GM23338 (cell line): ENCODE results near the gene CCDC106. TPM values are rescaled to one million over a fixed set of nuclear protein-coding genes. Genes with fewer than 3 reads are reported as not detected.

Experiments used
- ATAC-seq: fragments of 200-7000 bp; cut with Tn5 transposase; 3 replicates; pipeline ENCODE4 v1.9.1; 2020
- DNase-seq: peaks from one replicate; pipeline ENCODE4 v3.0.0-alpha.2; 2015; ENCODE audit warnings: low spot score
- H2AFZ ChIP-seq: fragments of 200-600 bp; sonication (generic); 2 replicates; pipeline ENCODE4 v1.8.0; 2016; ENCODE audit warnings: antibody characterized with exemption, mild to moderate bottlenecking, moderate library complexity
- H3F3A ChIP-seq: fragments of 200-600 bp; sonication (generic); replicated peaks from 2 replicates; pipeline ENCODE4 v1.8.0; 2017; ENCODE audit warnings: antibody characterized with exemption, mixed run types, low read depth
- H3K27ac ChIP-seq: fragments of 200-600 bp; sonication (generic); 2 replicates; pipeline ENCODE4 v1.6.1; 2016; ENCODE audit warnings: low read depth
- H3K27me3 ChIP-seq: fragments of 200-600 bp; sonication (generic); 2 replicates; pipeline ENCODE4 v1.8.0; 2016; ENCODE audit warnings: mild to moderate bottlenecking, mixed run types, moderate library complexity; ENCODE audit not compliant: insufficient read depth
- H3K36me3 ChIP-seq: fragments of 200-600 bp; sonication (generic); 2 replicates; pipeline ENCODE4 v1.8.0; 2016; ENCODE audit warnings: mild to moderate bottlenecking; ENCODE audit not compliant: insufficient read depth
- H3K4me1 ChIP-seq: fragments of 200-600 bp; sonication (generic); 2 replicates; pipeline ENCODE4 v1.8.0; 2016; ENCODE audit warnings: mild to moderate bottlenecking, moderate library complexity; ENCODE audit not compliant: insufficient read depth
- H3K4me2 ChIP-seq: fragments of 200-600 bp; sonication (generic); 2 replicates; pipeline ENCODE4 v1.7.1; 2017; ENCODE audit warnings: mixed run types
- H3K4me3 ChIP-seq: fragments of 200-600 bp; sonication (generic); 2 replicates; pipeline ENCODE4 v1.6.1; 2016; ENCODE audit warnings: mixed run types
- H3K79me2 ChIP-seq: fragments of 200-600 bp; sonication (generic); replicated peaks from 2 replicates; pipeline ENCODE4 v1.8.0; 2017; ENCODE audit warnings: mild to moderate bottlenecking; ENCODE audit not compliant: insufficient read depth
- H3K9me2 ChIP-seq: fragments of 200-600 bp; sonication (generic); 2 replicates; pipeline ENCODE4 v1.8.0; 2017; ENCODE audit not compliant: insufficient read depth
- H4K20me1 ChIP-seq: fragments of 200-600 bp; sonication (generic); replicated peaks from 2 replicates; pipeline ENCODE4 v1.8.0; 2017; ENCODE audit warnings: mild to moderate bottlenecking; ENCODE audit not compliant: insufficient read depth
- H3K27ac Mint-ChIP-seq: 2 replicates; pipeline ENCODE4 v1.8.0; 2020; ENCODE audit warnings: inconsistent platforms, mild to moderate bottlenecking, moderate library complexity, mixed read lengths
- H3K27me3 Mint-ChIP-seq: 3 replicates; pipeline ENCODE4 v1.8.0; 2022; ENCODE audit warnings: low read depth, mild to moderate bottlenecking, moderate library complexity, mixed read lengths, inconsistent platforms; ENCODE audit not compliant: insufficient read depth, poor library complexity
- H3K36me3 Mint-ChIP-seq: 3 replicates; pipeline ENCODE4 v1.8.0; 2021; ENCODE audit warnings: low read depth, mild to moderate bottlenecking, inconsistent platforms, moderate library complexity, mixed read lengths
- H3K4me1 Mint-ChIP-seq: 3 replicates; pipeline ENCODE4 v1.8.0; 2020; ENCODE audit warnings: mild to moderate bottlenecking, inconsistent platforms, mixed read lengths
- H3K4me3 Mint-ChIP-seq: 3 replicates; pipeline ENCODE4 v1.8.0; 2021; ENCODE audit warnings: moderate library complexity, mild to moderate bottlenecking, inconsistent platforms, mixed read lengths
- H3K9me3 Mint-ChIP-seq: 3 replicates; pipeline ENCODE4 v1.8.0; 2020; ENCODE audit warnings: moderate library complexity, mild to moderate bottlenecking, inconsistent platforms, mixed read lengths
- CREB1 ChIP-seq: fragments of 250-450 bp; sonication (Bioruptor Pico); IDR thresholded peaks from 2 replicates; pipeline ENCODE4 v1.5.0; 2020; ENCODE audit warnings: low read depth, mild to moderate bottlenecking, moderate library complexity
- EZH2 ChIP-seq: fragments of 200-600 bp; sonication (generic); IDR thresholded peaks from one replicate; pipeline ENCODE4 v1.8.0; 2017; ENCODE audit warnings: antibody characterized with exemption, mild to moderate bottlenecking, low read depth; ENCODE audit not compliant: unreplicated experiment
- EZH2phosphoT487 ChIP-seq: fragments of 200-600 bp; sonication (generic); IDR thresholded peaks from one replicate; pipeline ENCODE4 v1.8.1; 2018; ENCODE audit warnings: antibody characterized with exemption; ENCODE audit not compliant: unreplicated experiment
- JUNB ChIP-seq: IDR thresholded peaks from one replicate; pipeline ENCODE4 v1.6.1; 2016; ENCODE audit warnings: antibody characterized with exemption; ENCODE audit not compliant: unreplicated experiment
- NANOG ChIP-seq: IDR thresholded peaks from 2 replicates; pipeline ENCODE4 v1.6.1; 2016; ENCODE audit warnings: antibody characterized with exemption, borderline replicate concordance
- POLR2AphosphoS5 ChIP-seq: IDR thresholded peaks from 2 replicates; pipeline ENCODE4 v1.6.1; 2016; ENCODE audit warnings: antibody characterized with exemption, low read depth
- REST ChIP-seq: IDR thresholded peaks from one replicate; pipeline ENCODE4 v1.6.1; 2018; ENCODE audit warnings: antibody characterized with exemption; ENCODE audit not compliant: unreplicated experiment
- STAT1 ChIP-seq: IDR thresholded peaks from one replicate; pipeline ENCODE4 v1.6.1; 2016; ENCODE audit warnings: antibody characterized with exemption; ENCODE audit not compliant: unreplicated experiment
- ZNF114 ChIP-seq: fragments of 250-450 bp; sonication (Bioruptor Pico); IDR thresholded peaks from 2 replicates; pipeline ENCODE4 v1.5.0; 2020; ENCODE audit warnings: mild to moderate bottlenecking, moderate library complexity
- ZNF331 ChIP-seq: fragments of 250-450 bp; sonication (Bioruptor Pico); IDR thresholded peaks from 2 replicates; pipeline ENCODE4 v1.5.0; 2020; ENCODE audit warnings: low read depth, mild to moderate bottlenecking, moderate library complexity
- ZNF462 ChIP-seq: fragments of 250-450 bp; sonication (Bioruptor Pico); IDR thresholded peaks from 2 replicates; pipeline ENCODE4 v1.5.0; 2020; ENCODE audit warnings: mild to moderate bottlenecking, moderate library complexity
- polyA plus RNA-seq: library from polyadenylated mRNA; unstranded; fragments of >200 nt; fragmentation: Nextera tagmentation; extraction: Ambion mirVana; gene quantifications from 2 replicates; pipeline ENCODE4 v1.2.1, GENCODE V29; 2016
- total RNA-seq: library from RNA; depleted of rRNA; stranded (reverse); fragments of >200 nt; shearing (Covaris generic); gene quantifications from 2 replicates; pipeline ENCODE4 v1.2.3, GENCODE V29; 2014
- TF ChIP-seq, protein P1 (sequence below), 2 experiments: fragments of 200-600 bp in 1 of 2; sonication (generic) in 1 of 2; conservative IDR thresholded peaks; 2 replicates each; pipeline versions ENCODE4 v1.5.1 to v1.6.1; 2016 to 2017; ENCODE audit warnings: antibody characterized with exemption in 2 of 2, low read depth in 2 of 2, mild to moderate bottlenecking in 2 of 2, moderate library complexity in 1 of 2
- TF ChIP-seq, protein P2 (sequence below): IDR thresholded peaks from 2 replicates; pipeline ENCODE4 v1.6.1; 2016; ENCODE audit warnings: antibody characterized with exemption

CCDC106 gene
- total and polyA plus RNA-seq, 2 experiments from 2014 or later: 12.0 to 17.6 TPM

DNA sequence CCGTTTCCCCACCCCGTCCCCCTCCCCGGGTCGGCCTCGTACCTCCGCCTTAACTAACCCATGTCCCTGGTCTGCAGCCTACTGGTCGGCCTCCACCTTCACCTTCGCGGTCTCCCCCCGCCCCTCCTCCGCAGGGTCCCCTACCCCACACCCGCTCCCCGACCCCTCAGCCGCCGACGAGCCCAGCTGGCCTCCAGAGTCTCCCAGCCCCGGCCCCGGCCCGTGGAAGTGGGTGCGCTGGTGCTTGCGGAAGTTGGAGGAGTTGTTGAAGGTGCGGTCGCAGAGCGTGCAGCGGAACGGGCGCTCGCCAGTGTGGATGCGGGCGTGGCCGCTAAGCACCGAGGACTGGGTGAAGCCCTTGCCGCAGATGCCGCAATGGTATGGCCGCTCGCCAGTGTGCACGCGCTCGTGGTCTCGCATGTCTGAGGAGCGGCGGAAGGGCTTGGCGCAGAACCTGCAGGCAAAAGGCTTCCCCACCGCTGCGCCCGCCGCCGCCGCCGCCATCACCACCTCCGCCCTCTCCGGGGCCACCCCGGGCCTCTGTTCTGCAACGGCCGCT, 26.3 kb upstream of the CCDC106 start:
- H3K9me3 Mint-ChIP-seq: peaks cover 4% of the 10 kb centered on the region

More for the DNA sequence above, 26.3 kb upstream of the CCDC106 start:
- Mint-ChIP-seq H3K4me1 (peaks cover 16% of the 10 kb centered on the region; the same call in 2 of the 3 replicates), H3K27me3 (peaks cover 21% of the 10 kb centered on the region), H3K36me3 (peaks cover 45% of the 10 kb centered on the region), H3K27ac (no peak overlapping the region), H3K4me3 (no peak overlapping the region)
- no peaks in the 10 kb centered on the region; the same call in 1 of the 2 replicates for H3K4me1 ChIP-seq
- ATAC-seq: no peak
- no peak overlapping the region for H3K4me3 ChIP-seq
- H2AFZ ChIP-seq: no peak overlapping the region
- TF ChIP-seq, protein P1, sequence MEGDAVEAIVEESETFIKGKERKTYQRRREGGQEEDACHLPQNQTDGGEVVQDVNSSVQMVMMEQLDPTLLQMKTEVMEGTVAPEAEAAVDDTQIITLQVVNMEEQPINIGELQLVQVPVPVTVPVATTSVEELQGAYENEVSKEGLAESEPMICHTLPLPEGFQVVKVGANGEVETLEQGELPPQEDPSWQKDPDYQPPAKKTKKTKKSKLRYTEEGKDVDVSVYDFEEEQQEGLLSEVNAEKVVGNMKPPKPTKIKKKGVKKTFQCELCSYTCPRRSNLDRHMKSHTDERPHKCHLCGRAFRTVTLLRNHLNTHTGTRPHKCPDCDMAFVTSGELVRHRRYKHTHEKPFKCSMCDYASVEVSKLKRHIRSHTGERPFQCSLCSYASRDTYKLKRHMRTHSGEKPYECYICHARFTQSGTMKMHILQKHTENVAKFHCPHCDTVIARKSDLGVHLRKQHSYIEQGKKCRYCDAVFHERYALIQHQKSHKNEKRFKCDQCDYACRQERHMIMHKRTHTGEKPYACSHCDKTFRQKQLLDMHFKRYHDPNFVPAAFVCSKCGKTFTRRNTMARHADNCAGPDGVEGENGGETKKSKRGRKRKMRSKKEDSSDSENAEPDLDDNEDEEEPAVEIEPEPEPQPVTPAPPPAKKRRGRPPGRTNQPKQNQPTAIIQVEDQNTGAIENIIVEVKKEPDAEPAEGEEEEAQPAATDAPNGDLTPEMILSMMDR (conservative IDR thresholded peaks at IDR 0.05; ENCODE audit: low read depth in 2 of 2): no peak
- TF ChIP-seq STAT1 (no peak), NANOG (no peak), REST (no peak), ZNF114 (no peak), EZH2 (no peak), CREB1 (CRISPR knock-in tag) (no peak), ZNF331 (no peak), JUNB (no peak), ZNF462 (CRISPR knock-in tag) (no peak), POLR2AphosphoS5 (no peak), EZH2phosphoT487 (no peak)
- TF ChIP-seq, protein P2, sequence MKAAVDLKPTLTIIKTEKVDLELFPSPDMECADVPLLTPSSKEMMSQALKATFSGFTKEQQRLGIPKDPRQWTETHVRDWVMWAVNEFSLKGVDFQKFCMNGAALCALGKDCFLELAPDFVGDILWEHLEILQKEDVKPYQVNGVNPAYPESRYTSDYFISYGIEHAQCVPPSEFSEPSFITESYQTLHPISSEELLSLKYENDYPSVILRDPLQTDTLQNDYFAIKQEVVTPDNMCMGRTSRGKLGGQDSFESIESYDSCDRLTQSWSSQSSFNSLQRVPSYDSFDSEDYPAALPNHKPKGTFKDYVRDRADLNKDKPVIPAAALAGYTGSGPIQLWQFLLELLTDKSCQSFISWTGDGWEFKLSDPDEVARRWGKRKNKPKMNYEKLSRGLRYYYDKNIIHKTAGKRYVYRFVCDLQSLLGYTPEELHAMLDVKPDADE: no peak
- peaks cover 12% of the 10 kb centered on the region for H3F3A ChIP-seq
- no peaks in the 10 kb centered on the region for H3K27me3 ChIP-seq
- no peak for DNase-seq
- no peak overlapping the region for H3K27ac ChIP-seq
- peaks cover 9% of the 10 kb centered on the region for H3K79me2 ChIP-seq
- H3K4me2 ChIP-seq: no peak overlapping the region
- H3K36me3 ChIP-seq: no peaks in the 10 kb centered on the region
- H3K9me2 ChIP-seq: no peaks in the 10 kb centered on the region
- peaks cover 5% of the 10 kb centered on the region for H4K20me1 ChIP-seq
